Neural progenitor cell (in vitro differentiated cells): ENCODE results near the gene NDUFAF3.

Experiments
- CTCF ChIP-seq: fragments of 200-600 bp; sonication (generic); IDR thresholded peaks from 2 replicates; pipeline ENCODE4 v1.5.1; 2017; ENCODE audit warnings: antibody characterized with exemption, mild to moderate bottlenecking
- EZH2phosphoT487 ChIP-seq: fragments of 200-600 bp; sonication (generic); IDR thresholded peaks from 2 replicates; pipeline ENCODE4 v1.6.1; 2017; ENCODE audit warnings: antibody characterized with exemption

GRCh38 chr3:48997714-48998637 lies 23.9 kb upstream of the NDUFAF3 start:
- TF ChIP-seq CTCF = no peak
- no peak for TF ChIP-seq EZH2phosphoT487
